GM19463 (cell line): ENCODE data around the gene RAPGEF1.
A peak's percentile ranks its signal among the peaks of the same experiment; 100 is the strongest.

ENCODE experiments used
- ATAC-seq: cut with Tn5 transposase; IDR thresholded peaks from one replicate; pipeline ENCODE4 v1.9.1; 2021; ENCODE audit warnings: mild to moderate bottlenecking, moderate library complexity; ENCODE audit not compliant: unreplicated experiment

RAPGEF1 gene

DNA sequence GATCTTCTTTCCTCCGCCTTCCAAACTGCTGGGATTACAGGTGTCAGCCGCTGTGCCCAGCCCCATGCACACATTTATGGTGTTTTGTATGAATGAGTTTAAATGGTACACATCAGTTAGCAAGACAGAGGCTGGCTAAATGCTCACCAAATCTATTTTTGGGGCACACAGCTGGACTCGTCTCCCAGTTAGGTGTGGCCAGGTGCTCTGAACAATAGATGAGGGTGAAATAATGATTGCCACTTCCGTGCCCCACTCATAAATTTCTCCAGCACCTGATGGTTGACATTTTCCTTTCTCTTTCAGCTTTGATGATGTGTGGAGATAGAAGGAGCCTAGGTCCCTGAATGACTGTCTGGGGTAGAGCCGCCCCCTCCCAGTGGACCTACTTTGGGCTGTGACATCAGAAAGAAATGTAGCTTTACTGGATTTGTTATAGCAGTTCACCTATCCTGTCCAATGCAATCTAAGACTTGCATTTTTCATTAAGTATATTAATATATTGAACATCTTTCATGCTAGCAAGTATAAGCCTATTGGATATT is 8.6 kb upstream of the RAPGEF1 start:
- no peak for ATAC-seq

DNA sequence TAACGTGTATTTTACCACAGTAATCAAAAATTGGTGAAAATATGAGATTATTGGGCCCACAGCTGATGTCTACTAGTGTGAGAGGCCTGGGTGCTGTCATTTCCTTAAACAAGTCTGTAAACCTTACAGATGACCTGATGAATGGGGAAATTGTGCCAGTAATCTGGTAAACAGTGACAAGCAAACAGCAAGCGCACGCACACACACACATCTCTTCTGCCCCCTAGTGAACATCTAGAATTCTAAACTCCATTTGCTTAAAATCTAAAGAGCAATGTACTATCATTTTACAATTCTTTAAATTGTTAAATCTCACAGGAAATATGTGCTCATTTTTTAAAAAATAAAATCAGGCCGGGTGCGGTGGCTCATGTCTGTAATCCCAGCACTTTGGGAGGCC is 7.5 kb upstream of the RAPGEF1 start:
- no peak for ATAC-seq

DNA sequence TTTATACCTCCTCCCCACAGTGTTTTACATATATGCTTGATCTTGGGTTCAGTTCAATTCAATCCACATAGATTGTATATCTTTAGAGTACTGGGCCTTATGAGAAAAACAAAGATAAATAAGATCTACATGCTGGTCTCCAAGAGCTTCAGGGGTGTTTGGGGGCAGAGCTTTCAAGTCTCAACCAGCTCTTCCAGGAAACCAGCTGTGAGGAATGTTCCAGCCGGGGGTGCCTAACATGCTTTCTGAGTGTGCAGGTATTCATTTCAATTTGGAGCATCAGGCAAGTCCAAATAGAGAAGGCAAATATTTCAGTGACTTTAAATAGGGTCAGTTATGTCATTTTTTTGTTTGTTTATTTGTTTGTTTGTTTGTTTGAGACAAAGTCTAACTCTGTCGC is 5.7 kb upstream of the RAPGEF1 start:
- no peak for ATAC-seq

GRCh38 chr9:131744720-131745201 is 4.9 kb upstream of the RAPGEF1 start:
- no peak for ATAC-seq

DNA sequence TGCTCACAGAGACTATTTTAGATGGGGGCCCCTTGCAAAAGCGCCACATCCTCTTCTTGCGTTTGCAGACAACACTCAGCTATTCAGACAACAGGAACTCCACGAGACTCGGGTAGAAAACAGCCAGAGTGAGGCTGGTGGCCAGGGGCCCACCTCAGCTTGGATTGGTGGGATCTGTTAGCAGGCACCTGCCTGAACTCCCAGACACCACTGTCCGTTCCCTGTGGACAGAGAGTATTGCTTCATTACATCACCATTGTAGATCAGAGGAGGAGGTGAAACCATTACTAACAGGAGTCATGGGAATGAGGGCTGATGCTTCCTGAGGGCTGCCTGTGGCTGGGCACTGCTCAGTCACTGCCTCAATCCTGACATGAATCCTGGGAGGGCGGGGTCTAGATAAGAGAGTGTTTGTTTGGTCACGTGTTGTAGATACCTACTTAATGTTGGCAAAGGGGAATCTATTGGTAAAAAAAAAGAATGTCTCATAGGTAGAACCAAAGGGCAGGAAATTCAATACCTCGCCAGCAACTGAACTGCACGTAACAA is 4.4 kb upstream of the RAPGEF1 start:
- no peak for ATAC-seq

- ATAC-seq, result no peak
Measured at GRCh38 chr9:131743501-131743900, 3.6 kb upstream of the RAPGEF1 start.

DNA sequence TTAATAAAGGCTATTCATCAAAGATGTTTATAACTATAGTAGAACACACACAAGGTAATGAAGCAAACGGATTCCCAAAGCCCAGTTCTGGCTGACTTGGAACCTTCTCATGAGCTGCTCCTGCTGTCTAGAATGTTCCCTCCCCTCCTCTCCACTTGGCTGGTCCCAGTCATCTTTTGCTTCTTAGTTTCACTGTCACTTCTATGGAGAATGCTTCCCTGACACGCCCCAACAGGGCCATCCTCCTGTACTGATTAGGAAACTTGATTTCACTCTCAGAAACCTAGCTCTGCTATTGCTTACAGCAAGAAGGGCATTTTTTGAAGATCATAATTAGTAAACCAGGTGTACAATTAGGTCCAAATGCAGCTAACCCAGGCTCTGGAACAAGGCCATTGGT is 3.2 kb upstream of the RAPGEF1 start:
- no peak for ATAC-seq

DNA sequence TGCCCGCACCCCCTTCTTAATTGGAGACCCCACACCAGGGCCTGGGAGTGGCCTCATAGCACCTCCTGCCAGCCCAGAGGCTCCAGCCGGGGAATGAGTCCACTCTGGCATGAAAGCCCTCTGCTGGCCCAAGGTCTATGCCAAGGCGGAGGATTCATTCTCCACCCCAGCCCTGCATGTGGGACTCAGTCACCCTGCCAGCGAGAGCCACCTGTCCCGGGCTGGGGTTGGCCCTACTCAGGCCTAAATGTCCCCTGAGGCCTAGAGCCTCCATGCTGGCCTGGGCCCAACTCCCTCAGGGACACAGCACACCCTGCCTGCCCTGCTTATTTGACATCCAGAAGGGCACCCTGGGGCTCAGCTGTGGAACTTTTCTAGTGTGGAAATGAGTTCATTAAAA is 1.0 kb upstream of the RAPGEF1 start:
- ATAC-seq, result no peak

GRCh38 chr9:131739133-131739958 is 530 bp downstream of the RAPGEF1 start:
- peak; percentile 19 for ATAC-seq

GRCh38 chr9:131738293-131739132 is 1.4 kb downstream of the RAPGEF1 start:
- ATAC-seq, result no peak

GRCh38 chr9:131737426-131737825 is 2.5 kb downstream of the RAPGEF1 start:
- no peak for ATAC-seq

DNA sequence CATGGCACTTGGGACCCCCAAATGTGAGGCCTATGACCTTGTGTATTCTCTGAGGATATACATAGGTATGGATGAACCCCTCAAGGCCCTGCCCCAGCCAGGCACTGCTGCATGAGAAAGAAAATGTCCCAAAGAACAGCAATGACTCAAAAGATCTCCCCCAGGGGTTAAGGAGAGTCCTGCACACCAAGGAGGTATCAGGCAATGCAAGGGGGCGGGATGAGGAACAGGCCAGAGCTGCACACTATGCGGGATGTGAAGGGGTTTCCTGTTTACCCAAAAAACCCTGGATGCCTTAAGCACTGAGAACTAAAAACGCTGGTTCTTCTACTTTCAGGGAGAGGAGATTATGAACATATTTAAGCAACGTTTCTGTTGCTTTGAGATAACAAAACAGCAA is 3.4 kb downstream of the RAPGEF1 start:
- ATAC-seq, result no peak

- ATAC-seq, result no peak
Measured at GRCh38 chr9:131735238-131736128, 4.4 kb downstream of the RAPGEF1 start.

DNA sequence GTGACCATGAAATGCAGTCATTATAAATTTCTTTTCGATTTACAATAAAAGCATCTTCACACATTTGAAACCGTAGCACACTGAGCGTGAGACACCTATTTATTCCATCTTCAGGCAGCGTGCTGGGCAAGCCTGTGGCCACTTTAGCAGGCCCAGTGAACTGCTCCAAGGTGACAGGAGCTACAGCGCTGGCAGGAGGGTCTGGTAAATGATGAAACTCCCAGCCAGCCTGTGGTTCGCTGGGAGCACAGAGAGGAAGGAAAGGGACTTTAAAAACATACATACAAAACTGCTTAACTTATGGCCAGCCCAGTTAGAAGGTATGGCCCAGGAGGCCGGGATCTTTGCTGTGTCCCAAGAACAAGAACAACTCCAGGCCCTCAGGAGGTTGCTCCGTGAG is 5.1 kb downstream of the RAPGEF1 start:
- ATAC-seq, result no peak

DNA sequence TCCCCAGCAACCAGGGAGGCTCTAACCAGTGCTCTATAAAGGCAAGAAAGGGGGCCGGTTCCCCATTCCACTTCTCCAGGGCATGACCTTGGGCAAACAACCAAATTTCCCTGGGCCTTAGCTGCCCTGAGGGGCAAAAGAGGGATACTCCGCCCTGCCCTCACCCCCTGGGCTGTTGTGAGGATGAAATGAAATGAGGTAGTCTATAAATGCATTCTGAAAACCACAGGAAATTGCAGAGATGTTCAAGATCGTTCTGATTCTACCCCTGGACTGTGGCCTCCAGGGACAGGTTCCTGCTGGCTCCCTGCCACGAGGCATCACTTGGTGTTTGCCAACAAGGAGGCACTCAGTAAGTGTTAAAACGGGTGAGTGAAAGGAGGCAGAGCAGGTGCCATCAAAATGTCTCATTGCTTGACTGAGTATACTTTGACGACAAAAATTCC is 5.7 kb downstream of the RAPGEF1 start:
- ATAC-seq, result no peak

DNA sequence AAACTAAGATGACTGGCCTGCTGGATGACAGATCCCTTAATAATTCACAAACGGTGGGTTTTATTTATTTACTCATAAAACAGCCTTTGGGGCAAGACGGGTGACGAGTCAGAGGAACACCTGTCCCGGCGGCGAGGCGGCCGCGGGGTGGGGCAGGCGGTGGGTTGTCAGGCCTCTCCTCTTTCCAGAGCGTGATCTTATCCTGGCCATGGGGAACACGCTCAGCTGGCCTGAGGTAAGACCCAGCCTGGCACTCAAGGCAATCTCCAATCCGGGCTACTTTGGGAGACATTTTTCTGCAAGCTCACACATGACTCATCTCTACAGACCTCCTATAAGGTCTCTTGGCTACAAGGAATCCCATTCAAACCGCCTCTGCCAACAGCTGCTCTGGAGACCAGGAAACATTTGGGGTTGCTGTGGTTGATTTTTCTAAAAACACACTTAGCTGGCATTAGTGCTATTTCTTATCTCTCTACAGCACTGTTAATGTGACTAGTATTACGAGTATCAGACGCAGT is 6.3 kb downstream of the RAPGEF1 start:
- no peak for ATAC-seq

DNA sequence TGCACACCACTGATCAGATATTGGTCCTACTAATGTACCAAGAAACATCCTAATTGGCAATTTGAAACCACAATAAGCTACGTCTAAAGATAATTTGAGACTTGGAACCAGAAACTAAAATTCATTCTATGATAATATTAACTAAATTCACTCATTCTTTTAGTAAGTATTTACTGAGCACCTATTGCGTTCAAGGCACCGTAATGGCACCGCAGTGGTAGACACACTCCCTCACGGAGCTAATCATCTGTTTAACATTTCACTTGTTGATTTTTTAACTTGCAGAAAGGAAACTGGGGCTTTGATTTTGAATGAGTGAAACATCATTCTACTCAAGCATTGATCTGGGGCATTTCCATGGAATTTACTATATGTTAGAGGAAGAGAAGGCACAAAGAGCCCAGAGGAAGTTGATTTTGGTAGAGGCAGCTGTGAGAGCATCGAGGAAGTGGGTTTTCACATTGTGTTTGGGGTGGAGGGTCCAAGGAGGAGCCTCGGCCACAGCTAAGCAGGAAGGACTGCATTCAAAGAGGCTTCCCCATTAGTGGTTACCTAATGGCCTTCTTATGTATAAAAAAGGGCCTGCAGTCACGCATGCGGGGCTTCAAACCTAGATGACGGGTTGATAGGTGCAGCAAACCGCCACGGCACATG is 7.1 kb downstream of the RAPGEF1 start:
- ATAC-seq, result no peak

GRCh38 chr9:131732061-131732526 is 7.8 kb downstream of the RAPGEF1 start:
- no peak for ATAC-seq

DNA sequence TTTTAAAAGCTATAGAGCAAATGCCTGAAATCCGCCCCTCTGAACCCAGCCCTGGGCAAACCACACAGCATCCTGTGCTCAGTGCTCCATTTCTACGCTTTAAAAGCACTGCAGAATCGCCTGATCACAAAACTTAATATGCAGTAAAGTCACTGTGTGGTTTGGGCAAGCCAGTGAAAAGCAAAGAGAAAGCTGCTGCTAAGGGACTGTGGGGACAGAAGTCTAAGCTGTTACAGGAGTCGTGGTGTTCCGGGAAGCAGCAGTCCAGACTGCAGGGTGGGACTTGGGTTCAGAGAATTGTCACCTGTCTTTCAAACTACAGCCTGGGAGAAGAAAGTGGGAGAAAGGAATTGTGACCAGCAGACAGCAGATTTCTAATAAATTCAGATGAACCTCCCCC is 8.2 kb downstream of the RAPGEF1 start:
- no peak for ATAC-seq
